HepG2 (cell line): Measurements from ENCODE around the gene DDIAS. TPM values are rescaled to one million over a fixed set of nuclear protein-coding genes. Genes with fewer than 3 reads are reported as not detected.

Experiments used
- ATAC-seq: fragments of 200-7000 bp; cut with Tn5 transposase; 3 replicates; pipeline ENCODE4 v1.9.1; 2020; ENCODE audit warnings: mild to moderate bottlenecking, moderate library complexity
- BruUV-seq: library from RNA; stranded (reverse); fragments of 400-500 nt; replicated peaks from 2 replicates; lab custom pipeline; 2021; lab: Mats Ljungman, UMichigan
- CTCF ChIA-PET: fragments of 300-600 bp; formaldehyde crosslinking; extraction: SDS; loops from one replicate; lab custom pipeline; 2021; ENCODE audit warnings: low total read pairs, inconsistent platforms, low intra/inter-chr PET ratio; lab: Yijun Ruan, JAX
- POLR2A ChIA-PET: fragments of 350-600 bp; sonication (Branson Sonifier 250); formaldehyde crosslinking; loops from one replicate; lab custom pipeline; 2020; ENCODE audit warnings: antibody characterized with exemption, inconsistent platforms; lab: Yijun Ruan, JAX
- DNase-seq: peaks from one replicate; pipeline ENCODE4 v3.0.0-alpha.2; 2015; ENCODE audit warnings: low spot score
- FAIRE-seq: peaks from 3 replicates; lab custom pipeline; 2011; peaks lifted over from hg19 to GRCh38; lab: Jason Lieb, UNC
- H2AFZ ChIP-seq: one replicate; pipeline ENCODE4 v1.6.1; 2011; ENCODE audit warnings: low read length, inconsistent platforms
- H3K27ac ChIP-seq: fragments of 300-600 bp; 3 replicates; pipeline ENCODE4 v1.8.0; 2011; ENCODE audit warnings: mixed run types, mild to moderate bottlenecking, mixed read lengths, low read length, inconsistent platforms; ENCODE audit not compliant: insufficient read depth; ENCODE audit errors: extremely low read length
- H3K27me3 ChIP-seq, 2 experiments: fragments of 200-600 bp in 1 of 2; 2 replicates in 1 of 2; 3 replicates in 1 of 2; pipeline versions ENCODE4 v1.6.0 to v1.8.0; 2011; ENCODE audit warnings: low read length in 2 of 2, mild to moderate bottlenecking in 2 of 2, moderate library complexity in 2 of 2, inconsistent platforms in 1 of 2; ENCODE audit not compliant: insufficient read depth in 2 of 2, control insufficient read depth in 1 of 2
- H3K36me3 ChIP-seq, 2 experiments: fragments of 200-600 bp in 1 of 2; replicated peaks in 1 of 2; 2 replicates in 1 of 2; 3 replicates in 1 of 2; pipeline versions ENCODE4 v1.5.1 to v1.8.0; 2011; ENCODE audit warnings: low read length in 2 of 2, inconsistent platforms in 1 of 2; ENCODE audit not compliant: insufficient read depth in 2 of 2, control insufficient read depth in 1 of 2
- H3K4me1 ChIP-seq: 2 replicates; pipeline ENCODE4 v1.5.1; 2012; ENCODE audit warnings: low read length, inconsistent platforms; ENCODE audit not compliant: insufficient read depth
- H3K4me2 ChIP-seq: 2 replicates; pipeline ENCODE4 v1.6.0; 2011; ENCODE audit warnings: low read depth, low read length, inconsistent platforms
- H3K4me3 ChIP-seq, 3 experiments: fragments of 200-600 bp in 1 of 3; sonication (generic), shearing (Covaris generic) in 1 of 3; replicated peaks in 1 of 3; 2 replicates each; pipeline ENCODE4 v1.5.1; 2011 to 2016; ENCODE audit warnings: low read length in 3 of 3, inconsistent platforms in 2 of 3, low read depth in 2 of 3, mild to moderate bottlenecking in 2 of 3, control low read depth in 1 of 3, mixed read lengths in 1 of 3; ENCODE audit not compliant: insufficient read depth in 1 of 3
- H3K79me2 ChIP-seq: one replicate; pipeline ENCODE4 v1.6.1; 2011; ENCODE audit warnings: low read length, inconsistent platforms; ENCODE audit not compliant: insufficient read depth
- H3K9ac ChIP-seq: 2 replicates; pipeline ENCODE4 v1.6.0; 2011; ENCODE audit warnings: mild to moderate bottlenecking, low read depth, low read length, inconsistent platforms; ENCODE audit not compliant: insufficient read depth
- H3K9me3 ChIP-seq: 2 replicates; pipeline ENCODE4 v1.5.1; 2012; ENCODE audit warnings: mild to moderate bottlenecking, low read length
- H4K20me1 ChIP-seq: 2 replicates; pipeline ENCODE4 v1.6.0; 2011; ENCODE audit warnings: inconsistent platforms, mild to moderate bottlenecking, low read length, moderate library complexity; ENCODE audit not compliant: insufficient read depth
- ASH2L ChIP-seq: fragments of 300-600, 200-600 bp; sonication (generic); IDR thresholded peaks from 2 replicates; pipeline ENCODE4 v1.7.0; 2017; ENCODE audit warnings: low read depth, mild to moderate bottlenecking, moderate library complexity, mixed read lengths, low read length; ENCODE audit not compliant: insufficient read length
- CENPBD1 ChIP-seq: sonication (generic); formaldehyde crosslinking; IDR thresholded peaks from 2 replicates; pipeline ENCODE4 v1.8.0; 2022; ENCODE audit warnings: missing genetic modification reagents, low read depth, mild to moderate bottlenecking, borderline replicate concordance
- FOXK1 ChIP-seq: sonication (generic); formaldehyde crosslinking; IDR thresholded peaks from 2 replicates; pipeline ENCODE4 v1.4.0; 2020; ENCODE audit warnings: low read depth, missing genetic modification reagents, borderline replicate concordance
- MYPOP ChIP-seq: sonication (generic); formaldehyde crosslinking; IDR thresholded peaks from 2 replicates; pipeline ENCODE4 v1.8.1; 2023; ENCODE audit warnings: mild to moderate bottlenecking, moderate library complexity, missing genetic modification reagents
- TAF15 ChIP-seq: fragments of 200-400 bp; formaldehyde crosslinking; IDR thresholded peaks from one replicate; pipeline ENCODE4 v1.6.1; 2018; ENCODE audit warnings: mild to moderate bottlenecking, low read depth, low read length; ENCODE audit not compliant: poor library complexity, severe bottlenecking
- TARDBP ChIP-seq: sonication (generic); formaldehyde crosslinking; IDR thresholded peaks from 2 replicates; pipeline ENCODE4 v1.8.0; 2022; ENCODE audit warnings: mild to moderate bottlenecking, missing genetic modification reagents
- TOE1 ChIP-seq: sonication (generic); formaldehyde crosslinking; IDR thresholded peaks from 2 replicates; pipeline ENCODE4 v1.4.0; 2020; ENCODE audit warnings: mild to moderate bottlenecking, missing genetic modification reagents
- ZMYM3 ChIP-seq: sonication (generic); formaldehyde crosslinking; IDR thresholded peaks from 2 replicates; pipeline ENCODE4 v1.5.1; 2020; ENCODE audit warnings: mild to moderate bottlenecking, missing genetic modification reagents
- ZNF326 ChIP-seq: sonication (generic); formaldehyde crosslinking; IDR thresholded peaks from 2 replicates; pipeline ENCODE4 v1.4.0; 2020; ENCODE audit warnings: missing genetic modification reagents, borderline replicate concordance
- ZNF432 ChIP-seq: sonication (generic); formaldehyde crosslinking; IDR thresholded peaks from 2 replicates; pipeline ENCODE4 v1.5.0; 2020; ENCODE audit warnings: missing genetic modification reagents, mild to moderate bottlenecking, borderline replicate concordance
- ZNF720 ChIP-seq: sonication (generic); formaldehyde crosslinking; IDR thresholded peaks from 2 replicates; pipeline ENCODE4 v1.4.0; 2020; ENCODE audit warnings: missing genetic modification reagents
- WGBS: methylation state at CpG from one replicate; pipeline ENCODE4 v1.1.6; 2017; ENCODE audit warnings: low lambda C conversion rate; 5-methylcytosine and 5-hydroxymethylcytosine counted together
- in situ Hi-C: cut with HindIII; loops from 2 replicates; pipeline ENCODE4 v1.10.0; 2017; ENCODE audit warnings: low pct_unique_long_range_greater_than_20kb; ENCODE audit not compliant: extremely low pct_ligation_motif_present
- intact Hi-C: fragments of 100-400 bp; cut with micrococcal nuclease; formaldehyde crosslinking; loops from one replicate; pipeline ENCODE4 v1.10.0; 2022; ENCODE audit not compliant: unreplicated experiment
- polyA plus RNA-seq, 8 experiments: library from polyadenylated mRNA; depleted of rRNA in 3 of 8; stranded (reverse) in 7 of 8; unstranded in 1 of 8; fragments of >200 nt; fragmentation: Illumina TruSeq in 4 of 8; extraction: Trizol in 4 of 8; gene quantifications; 2 replicates each; pipeline versions ENCODE4 v1.2.1 to v1.2.3, GENCODE V29; 2011 to 2016; ENCODE audit warnings: low read depth in 4 of 8, missing spikeins in 1 of 8, mixed read lengths in 1 of 8; ENCODE audit not compliant: insufficient read depth in 1 of 8
- total RNA-seq, 5 experiments: library from RNA; depleted of rRNA; stranded (reverse); fragments of >200 nt; fragmentation: Illumina TruSeq; extraction: Trizol; gene quantifications; 2 replicates each; pipeline ENCODE4 v1.2.3, GENCODE V29; 2016; ENCODE audit warnings: low read depth in 1 of 5

The DDIAS gene
- total and polyA plus RNA-seq, 2 of the 13 experiments (the other 11 are each of a cell fraction or from before 2014, with no cell fraction given), result 3.5 to 13.0 TPM

- TF ChIP-seq MYPOP (CRISPR knock-in tag), result no peak
These were observed 70.6 kb downstream of the DDIAS start (continued) for GRCh38 chr11:82972103-82972502.

- ChIA-PET CTCF (no interaction called here), POLR2A (no interaction called here)
- no peak for TF ChIP-seq FOXK1 (CRISPR knock-in tag)
- no peak for TF ChIP-seq ZNF720 (CRISPR knock-in tag)
- no peak for TF ChIP-seq TARDBP
- TF ChIP-seq ZNF432, result no peak
- TF ChIP-seq ASH2L, result no peak
- no peak for TF ChIP-seq TAF15
- no peak for TF ChIP-seq ZMYM3 (CRISPR knock-in tag)
- TF ChIP-seq ZNF326 (CRISPR knock-in tag), result no peak
- no peak for TF ChIP-seq TOE1
- TF ChIP-seq CENPBD1 (CRISPR knock-in tag), result no peak
- Histone ChIP-seq H3K9ac (no peak overlapping the region), H3K36me3 (no peaks in the 10 kb centered on the region), H3K9me3 (no peaks in the 10 kb centered on the region), H3K4me1 (peaks cover 19% of the 10 kb centered on the region), H3K79me2 (no peaks in the 10 kb centered on the region), H4K20me1 (no peaks in the 10 kb centered on the region), H3K4me3 (no peak overlapping the region), H3K27ac (no peak overlapping the region), H3K27me3 (no peaks in the 10 kb centered on the region; a peak in 1 of 5 replicates), H2AFZ (no peak overlapping the region), H3K4me2 (no peak overlapping the region)
- WGBS, result 83% methylated on average over 2 of the region's 2 CpGs
- DNase-seq (no peak), FAIRE-seq (no peak), ATAC-seq (no peak)
- in situ Hi-C loops, result no loop called here
- intact Hi-C loops, result no loop called here
- no TSS peak for BruUV-seq
These were observed 72.6 kb downstream of the DDIAS start for GRCh38 chr11:82974135-82974534.
